Measurements from ENCODE around the gene PHRF1. TPM values are rescaled to one million over a fixed set of nuclear protein-coding genes. Genes with fewer than 3 reads are reported as not detected.

PHRF1 gene
- total RNA-seq, 1 experiment from 2014 or later = 48.9 TPM

GRCh38 chr11:606245-606644 is 30.0 kb downstream of the PHRF1 start:
- no peak overlapping the region for H2BK5ac ChIP-seq (ENCODE audit: insufficient read length, low read length)
- Mint-ChIP-seq H3K27me3 (ENCODE audit: low read depth) (no peaks in the 10 kb centered on the region), H3K4me3 (no peak overlapping the region), H3K36me3 (ENCODE audit: insufficient read depth in 1 of 3, low read depth in 3 of 3) (peaks cover 33 to 74% (median 70%) of the 10 kb centered on the region in 3 experiments; a peak in 6 of 7 replicates), H3K27ac (no peak overlapping the region), H3K9me3 (no peaks in the 10 kb centered on the region), H3K4me1 (no peaks in the 10 kb centered on the region)
- H2BK120ac ChIP-seq (ENCODE audit: low read depth, low read length, poor library complexity, severe bottlenecking) = no peak overlapping the region
- no peak overlapping the region for H4K91ac ChIP-seq (ENCODE audit: insufficient read length, low read depth, low read length)
- H3K14ac ChIP-seq (ENCODE audit: insufficient read depth, low read length) = no peak overlapping the region
- no peaks in the 10 kb centered on the region for H3K79me1 ChIP-seq (ENCODE audit: insufficient read depth, low read depth, low read length, poor library complexity, severe bottlenecking)
- no peak overlapping the region for H3K18ac ChIP-seq (ENCODE audit: insufficient read length, low read depth, low read length)
- no peak overlapping the region for H3K9ac ChIP-seq (ENCODE audit: extremely low read depth, insufficient read length, low read length)
- H3K23ac ChIP-seq (ENCODE audit: insufficient read length, low read depth, low read length) = no peak overlapping the region
- H4K8ac ChIP-seq (replicated peaks; ENCODE audit: insufficient read length, low read depth, low read length) = no peak overlapping the region
- WGBS (ENCODE audit: extremely low coverage, insufficient read length, low lambda C conversion rate) = no CpG with 5 or more reads among the region's 19 CpGs
- H2BK20ac ChIP-seq (ENCODE audit: low read depth, low read length, poor library complexity, severe bottlenecking) = no peak overlapping the region
- no peak for TF ChIP-seq CTCF (conservative IDR thresholded peaks at IDR 0.05)
- no peak overlapping the region for H4K5ac ChIP-seq (ENCODE audit: insufficient read length, low read depth, low read length)
- H3T11ph ChIP-seq (ENCODE audit: low read length) = no peak overlapping the region
- H4K20me1 ChIP-seq (ENCODE audit: control insufficient read depth, insufficient read depth, insufficient read length) = peaks cover 3% of the 10 kb centered on the region
- no peak overlapping the region for H3K56ac ChIP-seq (ENCODE audit: insufficient read length, low read depth, low read length)
- no peak for DNase-seq
- no peaks in the 10 kb centered on the region for H3K4me1 ChIP-seq (ENCODE audit: insufficient read depth, low read length)
- no peaks in the 10 kb centered on the region for H3K79me2 ChIP-seq (ENCODE audit: insufficient read depth, low read length)
- no peaks in the 10 kb centered on the region for H3K27me3 ChIP-seq (ENCODE audit: insufficient read depth, low read length)
- no peak overlapping the region for H3K4ac ChIP-seq (ENCODE audit: low read depth, low read length)
- H2AK5ac ChIP-seq (ENCODE audit: insufficient read length, low read length) = no peak overlapping the region
- no peak overlapping the region for H2BK12ac ChIP-seq (ENCODE audit: insufficient read length, low read depth, low read length)
- no peak overlapping the region for H3K4me2 ChIP-seq (ENCODE audit: insufficient read depth, insufficient read length, low read length)
- H2AFZ ChIP-seq (ENCODE audit: low read length) = no peak overlapping the region
- H2BK15ac ChIP-seq (ENCODE audit: low read depth, low read length) = no peak overlapping the region
- H3K9me3 ChIP-seq (ENCODE audit: control insufficient read depth, low read depth, low read length) = no peaks in the 10 kb centered on the region
- no peaks in the 10 kb centered on the region for H3K23me2 ChIP-seq (ENCODE audit: insufficient read length, low read depth, low read length, poor library complexity, severe bottlenecking)
- no peak overlapping the region for H3K27ac ChIP-seq (ENCODE audit: insufficient read length, low read depth, low read length)
